ENCODE results near the gene RAF1.
"Not testable (repeated sequence)": the region's sequence is repeated elsewhere in the genome, so short reads cannot be mapped to it uniquely, and the experiment has no call there.

Gene RAF1

GRCh38 chr3:12648384-12648959, 15.4 kb downstream of the RAF1 start:
- TF ChIP-seq JUND (IDR thresholded peaks at IDR 0.05; ENCODE audit: low read depth) = no peak
- no peak for DNase-seq (ENCODE audit: low read depth in 1 of 2, low spot score in 1 of 2)
- in situ Hi-C loops (cut with HindIII; ENCODE audit: low pct_unique_long_range_greater_than_20kb, low sequenced_read_pairs) = no loop called here

GRCh38 chr3:12644331-12644937, 19.5 kb downstream of the RAF1 start:
- in situ Hi-C loops (cut with HindIII; ENCODE audit: low pct_unique_long_range_greater_than_20kb, low sequenced_read_pairs) = no loop called here
- DNase-seq (ENCODE audit: low read depth in 1 of 2, low spot score in 1 of 2) = no peak
- no peak for TF ChIP-seq JUND (IDR thresholded peaks at IDR 0.05; ENCODE audit: low read depth)

- TF ChIP-seq JUND (IDR thresholded peaks at IDR 0.05; ENCODE audit: low read depth) = no peak
- in situ Hi-C loops (cut with HindIII; ENCODE audit: low pct_unique_long_range_greater_than_20kb, low sequenced_read_pairs) = no loop called here
- DNase-seq (ENCODE audit: low read depth in 1 of 2, low spot score in 1 of 2) = no peak
Observed at GRCh38 chr3:12643724-12644123, 20.2 kb downstream of the RAF1 start.

GRCh38 chr3:12643010-12643380, 20.9 kb downstream of the RAF1 start:
- in situ Hi-C loops (cut with HindIII; ENCODE audit: low pct_unique_long_range_greater_than_20kb, low sequenced_read_pairs) = no loop called here
- no peak for DNase-seq (ENCODE audit: low read depth in 1 of 2, low spot score in 1 of 2)
- TF ChIP-seq JUND (IDR thresholded peaks at IDR 0.05; ENCODE audit: low read depth) = no peak

GRCh38 chr3:12640853-12641252, 23.1 kb downstream of the RAF1 start:
- in situ Hi-C loops (cut with HindIII; ENCODE audit: low pct_unique_long_range_greater_than_20kb, low sequenced_read_pairs); DNase-seq (ENCODE audit: low read depth in 1 of 2, low spot score in 1 of 2): not testable (repeated sequence)

- in situ Hi-C loops (cut with HindIII; ENCODE audit: low pct_unique_long_range_greater_than_20kb, low sequenced_read_pairs) = no loop called here
- DNase-seq (ENCODE audit: low read depth in 1 of 2, low spot score in 1 of 2) = no peak
- TF ChIP-seq JUND (IDR thresholded peaks at IDR 0.05; ENCODE audit: low read depth) = no peak
Observed at GRCh38 chr3:12638105-12638504, 25.8 kb downstream of the RAF1 start.

- DNase-seq (ENCODE audit: low read depth in 1 of 2, low spot score in 1 of 2) = no peak
- in situ Hi-C loops (cut with HindIII; ENCODE audit: low pct_unique_long_range_greater_than_20kb, low sequenced_read_pairs) = no loop called here
- no peak for TF ChIP-seq JUND (IDR thresholded peaks at IDR 0.05; ENCODE audit: low read depth)
Observed at GRCh38 chr3:12633108-12633507, 30.8 kb downstream of the RAF1 start.

GRCh38 chr3:12632523-12632922, 31.4 kb downstream of the RAF1 start:
- in situ Hi-C loops (cut with HindIII; ENCODE audit: low pct_unique_long_range_greater_than_20kb, low sequenced_read_pairs) = no loop called here
- no peak for DNase-seq (ENCODE audit: low read depth in 1 of 2, low spot score in 1 of 2)
- TF ChIP-seq JUND (IDR thresholded peaks at IDR 0.05; ENCODE audit: low read depth) = no peak

GRCh38 chr3:12630843-12631242, 33.1 kb downstream of the RAF1 start:
- DNase-seq (ENCODE audit: low read depth in 1 of 2, low spot score in 1 of 2); in situ Hi-C loops (cut with HindIII; ENCODE audit: low pct_unique_long_range_greater_than_20kb, low sequenced_read_pairs): not testable (repeated sequence)

- no peak for TF ChIP-seq JUND (IDR thresholded peaks at IDR 0.05; ENCODE audit: low read depth)
- in situ Hi-C loops (cut with HindIII; ENCODE audit: low pct_unique_long_range_greater_than_20kb, low sequenced_read_pairs) = no loop called here
- DNase-seq (ENCODE audit: low read depth in 1 of 2, low spot score in 1 of 2) = no peak
Observed at GRCh38 chr3:12630292-12630691, 33.6 kb downstream of the RAF1 start.

GRCh38 chr3:12629560-12629959, 34.4 kb downstream of the RAF1 start:
- in situ Hi-C loops (cut with HindIII; ENCODE audit: low pct_unique_long_range_greater_than_20kb, low sequenced_read_pairs) = no loop called here
- DNase-seq (ENCODE audit: low read depth in 1 of 2, low spot score in 1 of 2) = no peak
- no peak for TF ChIP-seq JUND (IDR thresholded peaks at IDR 0.05; ENCODE audit: low read depth)

GRCh38 chr3:12628813-12629212, 35.1 kb downstream of the RAF1 start:
- no peak for DNase-seq (ENCODE audit: low read depth in 1 of 2, low spot score in 1 of 2)
- in situ Hi-C loops (cut with HindIII; ENCODE audit: low pct_unique_long_range_greater_than_20kb, low sequenced_read_pairs) = no loop called here
- TF ChIP-seq JUND (IDR thresholded peaks at IDR 0.05; ENCODE audit: low read depth) = no peak

GRCh38 chr3:12627370-12627769, 36.5 kb downstream of the RAF1 start:
- no peak for TF ChIP-seq JUND (IDR thresholded peaks at IDR 0.05; ENCODE audit: low read depth)
- in situ Hi-C loops (cut with HindIII; ENCODE audit: low pct_unique_long_range_greater_than_20kb, low sequenced_read_pairs) = no loop called here
- no peak for DNase-seq (ENCODE audit: low read depth in 1 of 2, low spot score in 1 of 2)

GRCh38 chr3:12624964-12625363, 39.0 kb downstream of the RAF1 start:
- in situ Hi-C loops (cut with HindIII; ENCODE audit: low pct_unique_long_range_greater_than_20kb, low sequenced_read_pairs); DNase-seq (ENCODE audit: low read depth in 1 of 2, low spot score in 1 of 2): not testable (repeated sequence)
